GM12878 (cell line): ENCODE results near the gene ZNF783. TPM values are rescaled to one million over a fixed set of nuclear protein-coding genes. Genes with fewer than 3 reads are reported as not detected.

ENCODE experiments used
- ATAC-seq: fragments of 200-7000 bp; cut with Tn5 transposase; 3 replicates; pipeline ENCODE4 v1.9.1; 2020; ENCODE audit warnings: mild to moderate bottlenecking, moderate library complexity
- BruUV-seq: library from RNA; stranded (reverse); fragments of 400-500 nt; replicated peaks from 2 replicates; lab custom pipeline; 2021; lab: Mats Ljungman, UMichigan
- CTCF ChIA-PET: fragments of 300-600 bp; sonication (Branson Sonifier 250); formaldehyde crosslinking; extraction: SDS; loops from one replicate; lab custom pipeline; 2021; ENCODE audit warnings: inconsistent platforms; lab: Yijun Ruan, JAX
- POLR2A ChIA-PET: fragments of 350-600 bp; formaldehyde crosslinking; extraction: SDS; loops from one replicate; lab custom pipeline; 2021; ENCODE audit warnings: inconsistent platforms; lab: Charles Lee
- RAD21 ChIA-PET: fragments of 300-600 bp; sonication (Branson Sonifier 250); formaldehyde crosslinking; loops from one replicate; lab custom pipeline; 2023; ENCODE audit warnings: antibody characterized with exemption; ENCODE audit not compliant: unreplicated experiment; lab: Charles Lee
- SMC1A ChIA-PET: fragments of 300-600 bp; sonication (Branson Sonifier 250); formaldehyde crosslinking; loops from one replicate; lab custom pipeline; 2023; ENCODE audit not compliant: unreplicated experiment, uncharacterized antibody; lab: Charles Lee
- DNase-seq: peaks from one replicate; pipeline ENCODE4 v3.0.0-alpha.2; 2011; ENCODE audit warnings: low read depth, low spot score
- FAIRE-seq: peaks from 3 replicates; lab custom pipeline; 2011; peaks lifted over from hg19 to GRCh38; lab: Jason Lieb, UNC
- H2AFZ ChIP-seq: 2 replicates; pipeline ENCODE4 v1.6.0; 2011; ENCODE audit warnings: low read depth, low read length, control low read depth; ENCODE audit not compliant: control insufficient read depth
- H3K27ac ChIP-seq: 2 replicates; pipeline ENCODE4 v1.5.1; 2011; ENCODE audit warnings: control low read depth; ENCODE audit not compliant: control insufficient read depth, insufficient read depth
- H3K27me3 ChIP-seq, 2 experiments: replicated peaks in 1 of 2; 2 replicates each; pipeline versions ENCODE4 v1.6.0 to v1.6.1; 2011; ENCODE audit warnings: low read length in 1 of 2; ENCODE audit not compliant: control insufficient read depth in 2 of 2, insufficient read depth in 2 of 2
- H3K36me3 ChIP-seq, 2 experiments: 2 replicates each; pipeline ENCODE4 v1.5.1; 2011; ENCODE audit warnings: low read length in 1 of 2; ENCODE audit not compliant: control insufficient read depth in 2 of 2, insufficient read depth in 2 of 2
- H3K4me1 ChIP-seq: 2 replicates; pipeline ENCODE4 v1.6.1; 2011; ENCODE audit warnings: mild to moderate bottlenecking, low read length, moderate library complexity, mixed read lengths; ENCODE audit not compliant: control insufficient read depth, insufficient read depth
- H3K4me2 ChIP-seq: 2 replicates; pipeline ENCODE4 v1.6.0; 2011; ENCODE audit warnings: control low read depth; ENCODE audit not compliant: control insufficient read depth, insufficient read depth
- H3K4me3 ChIP-seq: fragments of 200-600 bp; sonication (generic); 2 replicates; pipeline ENCODE4 v1.5.1; 2016
- H3K79me2 ChIP-seq: 2 replicates; pipeline ENCODE4 v1.6.0; 2011; ENCODE audit warnings: low read length; ENCODE audit not compliant: control insufficient read depth, insufficient read depth
- H3K9ac ChIP-seq: 2 replicates; pipeline ENCODE4 v1.8.0; 2011; ENCODE audit warnings: low read length, control low read depth, mixed read lengths; ENCODE audit not compliant: control insufficient read depth, insufficient read depth
- H3K9me3 ChIP-seq: replicated peaks from 3 replicates; pipeline ENCODE4 v1.5.1; 2011; ENCODE audit warnings: mild to moderate bottlenecking, low read length; ENCODE audit not compliant: control insufficient read depth, insufficient read depth
- H4K20me1 ChIP-seq: 2 replicates; pipeline ENCODE4 v1.6.0; 2011; ENCODE audit not compliant: control insufficient read depth, insufficient read depth
- CHD1 ChIP-seq: IDR thresholded peaks from 2 replicates; pipeline ENCODE4 v1.6.1; 2012; ENCODE audit warnings: low read depth, low read length, improper control_type of control experiment
- CREB1 ChIP-seq: IDR thresholded peaks from 2 replicates; pipeline ENCODE4 v1.6.1; 2012; ENCODE audit warnings: low read depth, mild to moderate bottlenecking, inconsistent platforms
- E2F4 ChIP-seq: IDR thresholded peaks from 2 replicates; pipeline ENCODE4 v1.6.1; 2012; ENCODE audit warnings: low read depth, low read length, improper control_type of control experiment
- E2F8 ChIP-seq: fragments of 450-650 bp; IDR thresholded peaks from 2 replicates; pipeline ENCODE4 v1.6.1; 2018; ENCODE audit warnings: mild to moderate bottlenecking, low read depth, moderate library complexity; ENCODE audit not compliant: partially characterized antibody
- JUND ChIP-seq: IDR thresholded peaks from 2 replicates; pipeline ENCODE4 v1.6.1; 2012; ENCODE audit warnings: low read depth, mild to moderate bottlenecking, low read length, improper control_type of control experiment, moderate library complexity
- KDM1A ChIP-seq: fragments of 200-600 bp; sonication (generic); IDR thresholded peaks from 2 replicates; pipeline ENCODE4 v1.6.1; 2016; ENCODE audit warnings: borderline replicate concordance
- POLR2AphosphoS2 ChIP-seq: IDR thresholded peaks from 2 replicates; pipeline ENCODE4 v1.6.1; 2011; ENCODE audit warnings: low read depth, mild to moderate bottlenecking, low read length, improper control_type of control experiment, moderate library complexity
- POU2F2 ChIP-seq: IDR thresholded peaks from 3 replicates; pipeline ENCODE4 v1.6.1; 2011; ENCODE audit warnings: low read depth, mild to moderate bottlenecking, low read length, borderline replicate concordance
- SP1 ChIP-seq: IDR thresholded peaks from one replicate; pipeline ENCODE4 v1.6.1; 2011; ENCODE audit warnings: low read depth, low read length
- SPI1 ChIP-seq: IDR thresholded peaks from 2 replicates; pipeline ENCODE4 v1.6.1; 2011; ENCODE audit warnings: low read depth, mild to moderate bottlenecking, low read length, moderate library complexity, borderline replicate concordance; ENCODE audit not compliant: insufficient read depth
- STAT1 ChIP-seq: fragments of 450-650 bp; conservative IDR thresholded peaks from 2 replicates; pipeline ENCODE4 v1.6.1; 2014; ENCODE audit warnings: antibody characterized with exemption, mild to moderate bottlenecking
- ZNF217 ChIP-seq: fragments of 450-650 bp; IDR thresholded peaks from 2 replicates; pipeline ENCODE4 v1.6.1; 2017; ENCODE audit warnings: antibody characterized with exemption, mild to moderate bottlenecking
- ZNF687 ChIP-seq: fragments of 450-650 bp; IDR thresholded peaks from 2 replicates; pipeline ENCODE4 v1.6.1; 2017; ENCODE audit warnings: mild to moderate bottlenecking, moderate library complexity
- in situ Hi-C: fragments of 300-500 bp; cut with MboI; formaldehyde crosslinking; loops from 9 replicates; pipeline ENCODE4 v1.14.3; 2018; ENCODE audit warnings: mixed read lengths
- intact Hi-C: fragments of 100-400 bp; cut with micrococcal nuclease; formaldehyde crosslinking; loops from one replicate; pipeline ENCODE4 v1.14.2; 2022; ENCODE audit not compliant: unreplicated experiment
- polyA plus RNA-seq, 11 experiments: library from polyadenylated mRNA; depleted of rRNA in 4 of 11; unstranded in 6 of 11; stranded (reverse) in 5 of 11; fragments of >200 nt; fragmentation: Nextera tagmentation in 4 of 11; fragmentation: Illumina TruSeq in 1 of 11; extraction: Ambion mirVana in 4 of 11; extraction: Trizol in 1 of 11; gene quantifications; 1 replicate in 1 of 11; 2 replicates in 10 of 11; pipeline versions ENCODE4 v1.2.1 to v1.2.3, GENCODE V29; 2011 to 2016; ENCODE audit warnings: inconsistent platforms in 2 of 11, missing spikeins in 2 of 11, low read depth in 1 of 11
- total RNA-seq, 4 experiments: library from RNA; depleted of rRNA in 3 of 4; stranded (reverse); fragments of >200 nt in 3 of 4; fragmentation: Illumina TruSeq in 1 of 4; extraction: Trizol in 1 of 4; gene quantifications; 2 replicates each; pipeline versions ENCODE4 v1.2.1 to v1.2.3, GENCODE V29; 2013 to 2021
- TF ChIP-seq, protein P1 (sequence below): fragments of 450-650 bp; formaldehyde crosslinking; IDR thresholded peaks from 2 replicates; pipeline ENCODE4 v1.4.0; 2022; ENCODE audit warnings: mild to moderate bottlenecking, moderate library complexity

The ZNF783 gene
- total and polyA plus RNA-seq, 10 of the 15 experiments (the other 5 are each of a cell fraction or from before 2014, with no cell fraction given) = 2.0 to 14.4 (median 6.4) TPM

DNA sequence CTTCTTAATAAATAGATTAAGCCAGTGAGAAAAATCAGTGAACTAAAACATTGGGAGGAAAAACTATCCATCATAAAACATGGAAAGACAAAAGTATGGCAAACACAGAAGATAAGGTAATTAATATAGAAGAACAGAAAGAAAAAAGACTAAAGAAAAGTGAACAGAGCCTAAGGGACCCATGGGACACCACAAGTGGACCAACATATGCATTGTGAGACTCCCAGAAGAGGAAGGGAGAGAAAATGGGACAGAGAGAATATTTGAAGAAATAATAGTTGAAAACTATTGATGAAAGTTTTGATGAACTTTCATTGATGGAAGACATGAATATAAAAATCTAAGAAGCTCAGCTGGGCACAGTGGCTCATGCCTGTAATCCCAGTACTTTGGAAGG is 71.3 kb downstream of the ZNF783 start:
- BruUV-seq = no TSS peak
- ChIA-PET RAD21 (no interaction called here), POLR2A (no interaction called here), SMC1A (no interaction called here), CTCF (no interaction called here)
- intact Hi-C loops = no loop called here
- Histone ChIP-seq H3K36me3 (no peaks in the 10 kb centered on the region), H3K4me1 (no peaks in the 10 kb centered on the region), H3K9ac (no peak overlapping the region), H4K20me1 (no peaks in the 10 kb centered on the region), H3K27ac (no peak overlapping the region), H3K4me2 (no peak overlapping the region), H3K4me3 (no peak overlapping the region), H3K9me3 (no peaks in the 10 kb centered on the region; the same call in 2 of the 3 replicates), H3K27me3 (no peaks in the 10 kb centered on the region), H3K79me2 (no peaks in the 10 kb centered on the region), H2AFZ (no peak overlapping the region)
- FAIRE-seq = no peak
- no peak for ATAC-seq
- no peak for DNase-seq
- in situ Hi-C loops = no loop called here
- TF ChIP-seq SP1 (no peak), POU2F2 (no peak), ZNF687 (no peak), ZNF217 (no peak), E2F8 (no peak), SPI1 (no peak), CHD1 (no peak), KDM1A (no peak), STAT1 (no peak), POLR2AphosphoS2 (no peak), JUND (no peak), E2F4 (no peak), CREB1 (no peak)
- TF ChIP-seq, protein P1, sequence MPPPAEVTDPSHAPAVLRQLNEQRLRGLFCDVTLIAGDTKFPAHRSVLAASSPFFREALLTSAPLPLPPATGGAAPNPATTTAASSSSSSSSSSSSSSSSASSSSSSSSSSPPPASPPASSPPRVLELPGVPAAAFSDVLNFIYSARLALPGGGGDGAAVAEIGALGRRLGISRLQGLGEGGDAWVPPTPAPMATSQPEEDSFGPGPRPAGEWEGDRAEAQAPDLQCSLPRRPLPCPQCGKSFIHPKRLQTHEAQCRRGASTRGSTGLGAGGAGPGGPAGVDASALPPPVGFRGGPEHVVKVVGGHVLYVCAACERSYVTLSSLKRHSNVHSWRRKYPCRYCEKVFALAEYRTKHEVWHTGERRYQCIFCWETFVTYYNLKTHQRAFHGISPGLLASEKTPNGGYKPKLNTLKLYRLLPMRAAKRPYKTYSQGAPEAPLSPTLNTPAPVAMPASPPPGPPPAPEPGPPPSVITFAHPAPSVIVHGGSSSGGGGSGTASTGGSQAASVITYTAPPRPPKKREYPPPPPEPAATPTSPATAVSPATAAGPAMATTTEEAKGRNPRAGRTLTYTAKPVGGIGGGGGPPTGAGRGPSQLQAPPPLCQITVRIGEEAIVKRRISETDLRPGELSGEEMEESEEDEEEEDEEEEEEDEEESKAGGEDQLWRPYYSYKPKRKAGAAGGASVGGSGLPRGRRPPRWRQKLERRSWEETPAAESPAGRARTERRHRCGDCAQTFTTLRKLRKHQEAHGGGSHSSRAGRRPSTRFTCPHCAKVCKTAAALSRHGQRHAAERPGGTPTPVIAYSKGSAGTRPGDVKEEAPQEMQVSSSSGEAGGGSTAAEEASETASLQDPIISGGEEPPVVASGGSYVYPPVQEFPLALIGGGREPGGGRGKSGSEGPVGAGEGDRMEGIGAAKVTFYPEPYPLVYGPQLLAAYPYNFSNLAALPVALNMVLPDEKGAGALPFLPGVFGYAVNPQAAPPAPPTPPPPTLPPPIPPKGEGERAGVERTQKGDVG (CRISPR knock-in tag) = no peak
